HG03432 (cell line): Measurements from ENCODE around the gene SMYD4.
"Not testable (repeated sequence)": the region's sequence is repeated elsewhere in the genome, so short reads cannot be mapped to it uniquely, and the experiment has no call there.

ENCODE experiments used
- ATAC-seq: cut with Tn5 transposase; IDR thresholded peaks from one replicate; pipeline ENCODE4 v1.9.1; 2021; ENCODE audit warnings: mild to moderate bottlenecking, moderate library complexity; ENCODE audit not compliant: unreplicated experiment

Gene SMYD4, protein sequence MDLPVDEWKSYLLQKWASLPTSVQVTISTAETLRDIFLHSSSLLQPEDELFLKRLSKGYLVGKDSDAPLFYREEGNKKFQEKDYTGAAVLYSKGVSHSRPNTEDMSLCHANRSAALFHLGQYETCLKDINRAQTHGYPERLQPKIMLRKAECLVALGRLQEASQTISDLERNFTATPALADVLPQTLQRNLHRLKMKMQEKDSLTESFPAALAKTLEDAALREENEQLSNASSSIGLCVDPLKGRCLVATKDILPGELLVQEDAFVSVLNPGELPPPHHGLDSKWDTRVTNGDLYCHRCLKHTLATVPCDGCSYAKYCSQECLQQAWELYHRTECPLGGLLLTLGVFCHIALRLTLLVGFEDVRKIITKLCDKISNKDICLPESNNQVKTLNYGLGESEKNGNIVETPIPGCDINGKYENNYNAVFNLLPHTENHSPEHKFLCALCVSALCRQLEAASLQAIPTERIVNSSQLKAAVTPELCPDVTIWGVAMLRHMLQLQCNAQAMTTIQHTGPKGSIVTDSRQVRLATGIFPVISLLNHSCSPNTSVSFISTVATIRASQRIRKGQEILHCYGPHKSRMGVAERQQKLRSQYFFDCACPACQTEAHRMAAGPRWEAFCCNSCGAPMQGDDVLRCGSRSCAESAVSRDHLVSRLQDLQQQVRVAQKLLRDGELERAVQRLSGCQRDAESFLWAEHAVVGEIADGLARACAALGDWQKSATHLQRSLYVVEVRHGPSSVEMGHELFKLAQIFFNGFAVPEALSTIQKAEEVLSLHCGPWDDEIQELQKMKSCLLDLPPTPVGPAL

DNA sequence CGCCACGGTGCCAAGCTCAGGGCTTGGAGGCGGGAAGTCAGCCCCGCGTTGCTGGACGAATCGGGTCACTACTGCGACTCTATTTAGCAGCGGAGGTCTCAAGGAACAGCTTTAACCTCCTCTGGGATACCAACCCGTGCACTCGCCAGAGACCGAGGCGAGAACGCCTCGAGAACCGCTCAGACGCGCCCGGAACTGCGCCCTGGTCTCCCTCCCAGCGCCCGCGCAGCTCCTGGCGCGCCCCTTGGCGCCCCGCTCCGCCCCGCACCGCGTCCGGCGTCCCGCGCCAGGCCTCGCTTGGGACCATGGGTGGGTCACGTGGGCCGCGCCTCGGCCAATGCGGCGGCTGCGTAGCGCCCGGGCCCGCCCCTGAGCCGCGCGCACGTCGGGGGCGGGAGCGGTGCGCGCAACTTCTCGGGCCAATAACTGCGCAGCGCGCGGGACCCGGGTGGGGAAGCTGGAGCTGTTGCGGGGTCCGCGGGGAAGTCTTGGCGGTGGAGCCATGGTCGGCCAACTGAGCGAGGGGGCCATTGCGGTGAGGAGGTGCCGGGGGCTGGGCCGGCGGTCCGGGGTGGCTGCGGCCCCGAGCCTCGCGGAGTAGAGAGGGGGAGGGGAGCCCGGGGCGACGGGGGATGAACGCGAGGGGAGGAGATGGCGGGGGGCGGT is at the start of gene SMYD4, which contains the start of gene RPA1:
TSS of gene SMYD4 (minus strand) at position 311 of the 666 bp plus-strand sequence. CDS start 1,908 bp downstream, outside the sequence.
TSS of gene RPA1 (plus strand) at position 414 of the 666 bp plus-strand sequence. CDS start at position 503, 89 bp downstream.
- ATAC-seq: peak; percentile 83

GRCh38 chr17:1878419-1879121 is 48.9 kb upstream of the SMYD4 start:
- ATAC-seq: no peak

- ATAC-seq: no peak
Measured at GRCh38 chr17:1875597-1875996, 45.9 kb upstream of the SMYD4 start.

- no peak for ATAC-seq
Measured at GRCh38 chr17:1873418-1873817, 43.7 kb upstream of the SMYD4 start.

- ATAC-seq: no peak
Measured at GRCh38 chr17:1872976-1873375, 43.3 kb upstream of the SMYD4 start.

DNA sequence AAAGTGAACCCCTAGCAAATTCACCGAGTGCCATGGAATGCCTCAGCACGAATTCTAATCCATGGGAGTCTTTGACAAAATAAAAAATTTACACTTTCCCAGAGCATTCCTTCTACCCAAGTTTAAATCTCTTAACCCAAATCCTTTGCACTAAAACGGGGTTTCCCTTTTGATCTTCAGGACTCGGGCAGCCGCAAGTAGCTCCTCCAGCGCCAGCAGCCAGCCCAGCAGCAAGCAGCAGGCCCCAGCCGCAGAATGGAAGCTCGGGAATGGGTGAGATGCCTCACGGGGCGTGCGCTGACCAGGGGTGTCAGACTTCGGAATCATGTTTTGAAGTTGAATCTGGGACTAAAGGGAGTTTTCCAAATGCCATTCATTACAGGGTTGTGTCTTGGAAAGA is 42.6 kb upstream of the SMYD4 start:
- no peak for ATAC-seq

- no peak for ATAC-seq
Measured at GRCh38 chr17:1871756-1872155, 42.1 kb upstream of the SMYD4 start.

DNA sequence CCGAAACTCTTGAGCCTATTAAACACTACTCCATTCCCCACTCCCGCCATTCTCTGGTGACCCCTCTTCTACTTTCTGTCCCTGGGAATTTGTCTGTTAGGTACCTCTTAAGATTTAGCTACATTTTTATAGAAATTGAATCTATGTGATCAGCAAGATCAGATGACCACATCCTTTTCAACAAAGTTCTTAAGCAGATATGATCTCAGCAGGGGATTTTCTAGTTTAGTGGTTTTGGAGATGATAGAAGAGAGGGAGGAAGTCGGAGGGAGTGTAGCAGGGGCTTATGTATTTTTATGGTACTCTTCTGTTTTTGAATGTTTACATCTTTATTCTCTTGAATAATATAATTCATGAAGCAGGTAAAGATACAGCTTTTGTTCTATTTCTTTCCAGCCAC is 40.9 kb upstream of the SMYD4 start:
- no peak for ATAC-seq

- ATAC-seq: no peak
Measured at GRCh38 chr17:1868090-1868489, 38.4 kb upstream of the SMYD4 start.

DNA sequence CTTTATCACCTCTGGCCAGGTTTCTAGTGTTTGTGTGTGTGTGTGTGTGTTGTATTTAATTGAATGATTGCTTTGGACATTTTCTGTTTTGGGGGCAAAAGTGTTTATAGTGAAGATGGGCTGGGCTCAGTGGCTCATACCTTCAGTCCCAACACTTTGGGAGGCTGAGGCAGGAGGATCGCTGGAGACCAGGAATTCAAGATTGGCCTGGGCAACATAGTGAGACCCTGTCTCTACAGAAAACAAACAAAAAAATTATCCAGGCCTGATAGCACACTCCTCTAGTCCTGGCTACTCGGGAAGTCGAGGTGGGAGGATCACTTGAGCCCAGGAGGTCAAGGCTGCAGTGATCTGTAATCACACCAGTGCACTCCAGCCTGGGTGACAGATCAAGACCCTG is 37.6 kb upstream of the SMYD4 start:
- no peak for ATAC-seq

DNA sequence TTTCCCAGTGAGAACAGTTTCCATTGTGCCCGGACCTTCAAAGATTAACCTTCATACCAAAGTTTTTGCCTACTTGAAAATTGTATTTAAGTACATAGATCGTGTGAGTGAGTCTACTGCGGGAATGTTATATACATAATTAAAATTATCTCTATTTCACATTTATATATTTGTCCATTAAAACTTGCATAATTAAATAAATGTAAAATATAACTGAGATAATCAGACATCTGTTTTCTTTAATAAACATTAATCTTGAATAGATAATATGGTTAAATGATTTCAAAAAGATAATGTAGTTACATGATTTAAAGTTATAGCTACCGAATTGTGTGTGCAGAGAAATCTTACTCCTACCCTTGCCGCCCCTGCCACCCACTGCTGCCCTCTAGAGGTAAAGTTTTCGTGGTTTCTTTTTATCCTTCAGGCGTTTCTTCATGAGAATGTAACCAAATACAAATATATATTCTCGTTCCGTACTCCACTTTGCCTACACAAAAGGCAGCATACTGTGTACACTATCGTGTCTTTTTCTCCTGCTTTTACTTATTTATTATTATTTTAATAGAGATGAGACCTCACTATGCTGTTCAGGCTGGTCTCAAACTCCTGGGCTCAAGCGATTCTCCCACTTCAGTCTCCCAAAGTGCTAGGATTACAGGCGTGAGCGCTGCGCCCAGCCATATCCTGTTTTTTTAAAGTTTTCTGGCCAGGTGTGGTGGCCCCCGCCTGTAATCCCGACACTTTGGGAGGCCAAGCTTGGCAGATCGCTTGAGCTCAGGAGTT is 35.7 kb upstream of the SMYD4 start:
- ATAC-seq: no peak

GRCh38 chr17:1861391-1862010 is 31.8 kb upstream of the SMYD4 start:
- ATAC-seq: no peak

DNA sequence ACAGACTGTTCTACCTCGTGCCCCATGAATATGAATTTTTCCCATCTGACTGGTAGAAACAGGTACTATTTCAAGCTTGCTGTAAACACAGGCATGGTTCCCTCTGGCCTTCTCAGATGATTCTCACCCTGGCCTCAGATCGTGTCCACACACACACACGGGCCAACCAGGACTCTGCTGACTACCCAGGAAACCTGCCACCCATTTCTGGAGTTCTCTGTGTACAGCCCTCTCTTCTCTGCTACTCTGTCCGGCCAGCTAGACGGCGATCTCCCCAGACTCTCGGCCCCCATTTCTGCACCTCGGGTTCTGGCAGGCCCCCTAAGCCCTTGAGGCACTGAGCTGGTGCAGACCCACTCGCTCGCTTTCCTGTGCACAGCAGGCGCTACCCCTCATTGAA is 31.3 kb upstream of the SMYD4 start:
- no peak for ATAC-seq

DNA sequence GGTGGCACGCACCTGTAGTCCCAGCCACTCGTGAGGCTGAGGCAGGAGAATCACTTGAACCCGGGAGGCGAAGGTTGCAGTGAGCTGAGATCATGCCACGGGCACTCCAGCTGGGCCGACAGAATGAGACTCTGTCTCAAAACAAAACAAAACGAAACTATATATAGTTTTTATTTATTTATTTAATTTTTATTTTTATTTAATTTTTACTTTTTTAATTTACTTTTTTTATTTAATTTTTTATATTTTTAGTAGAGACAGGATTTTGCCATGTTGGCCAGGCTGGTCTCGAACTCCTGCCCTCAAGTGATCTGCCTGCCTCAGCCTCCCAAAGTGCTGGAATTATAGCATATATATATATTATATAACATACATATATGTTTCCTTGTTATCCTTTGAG is 26.8 kb upstream of the SMYD4 start:
- not testable (repeated sequence) for ATAC-seq

- ATAC-seq: no peak
Measured at GRCh38 chr17:1853698-1854097, 24.0 kb upstream of the SMYD4 start.

- no peak for ATAC-seq
Measured at GRCh38 chr17:1852327-1852726, 22.6 kb upstream of the SMYD4 start.

DNA sequence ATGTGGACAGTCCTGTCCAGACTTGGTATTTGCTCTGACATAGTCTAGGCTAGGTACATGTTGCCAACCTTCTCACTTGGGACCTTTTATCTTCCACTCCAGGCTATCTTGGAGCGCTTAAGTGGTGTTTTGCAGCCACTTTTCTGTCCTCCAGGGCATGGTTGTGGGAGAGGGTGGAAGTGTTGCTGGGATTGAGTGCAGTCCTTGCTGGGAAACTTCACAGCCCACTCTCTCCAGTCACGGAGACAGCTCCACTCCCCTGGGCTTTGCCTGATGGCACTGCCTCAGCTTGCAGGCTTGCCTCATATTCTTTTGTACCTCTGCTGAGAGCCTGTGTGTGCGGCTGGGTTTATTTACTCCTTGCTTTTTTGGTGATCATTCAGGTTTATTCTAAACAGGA is 17.5 kb upstream of the SMYD4 start:
- ATAC-seq: no peak

DNA sequence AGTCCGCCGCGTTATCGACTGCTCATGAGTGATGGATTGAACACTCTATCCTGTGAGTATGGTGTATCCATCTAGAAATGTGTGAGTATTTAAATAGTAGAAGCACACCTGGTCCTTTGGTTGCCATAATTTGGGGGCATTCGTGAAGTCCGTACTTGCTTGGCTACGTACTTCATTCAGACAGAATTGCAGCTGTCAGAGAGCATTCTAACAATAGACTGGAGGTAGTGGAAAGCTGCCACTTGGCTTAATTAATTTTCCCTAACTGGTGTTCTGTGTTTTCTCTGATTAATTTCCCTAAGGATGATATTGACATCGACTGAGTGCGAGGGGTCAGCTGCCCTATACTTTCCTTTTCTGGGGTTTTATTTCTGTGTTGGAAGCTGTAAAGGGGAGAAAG is 14.2 kb upstream of the SMYD4 start:
- ATAC-seq: no peak

- no peak for ATAC-seq
Measured at GRCh38 chr17:1839516-1839915, 9.8 kb upstream of the SMYD4 start.
